Osteocyte (in vitro differentiated cells): ENCODE measurements around the gene SYCP2. TPM values are rescaled to one million over a fixed set of nuclear protein-coding genes. Genes with fewer than 3 reads are reported as not detected.

Experiments used
- DNase-seq: peaks from one replicate; pipeline ENCODE4 v3.0.0; 2021; ENCODE audit warnings: mixed read lengths; ENCODE audit not compliant: unreplicated experiment; ENCODE audit errors: extremely low spot score
- H3K27ac Mint-ChIP-seq: one replicate; pipeline ENCODE4 v1.8.0; 2021; ENCODE audit warnings: mild to moderate bottlenecking, mixed read lengths; ENCODE audit not compliant: unreplicated experiment
- H3K27me3 Mint-ChIP-seq: one replicate; pipeline ENCODE4 v1.8.0; 2021; ENCODE audit warnings: mixed read lengths; ENCODE audit not compliant: unreplicated experiment
- H3K36me3 Mint-ChIP-seq: one replicate; pipeline ENCODE4 v1.8.0; 2021; ENCODE audit warnings: mixed read lengths; ENCODE audit not compliant: unreplicated experiment
- H3K4me1 Mint-ChIP-seq: one replicate; pipeline ENCODE4 v1.8.0; 2021; ENCODE audit warnings: mixed read lengths; ENCODE audit not compliant: unreplicated experiment
- H3K4me3 Mint-ChIP-seq: one replicate; pipeline ENCODE4 v1.8.0; 2021; ENCODE audit warnings: mild to moderate bottlenecking, moderate library complexity, mixed read lengths; ENCODE audit not compliant: unreplicated experiment
- H3K9me3 Mint-ChIP-seq: one replicate; pipeline ENCODE4 v1.8.0; 2021; ENCODE audit warnings: mixed read lengths; ENCODE audit not compliant: unreplicated experiment
- total RNA-seq: library from RNA; stranded (reverse); gene quantifications from 2 replicates; pipeline ENCODE4 v1.2.1, GENCODE V29; 2021
- TF ChIP-seq, protein P1 (sequence below): fragments of 200-600 bp; sonication (generic); IDR thresholded peaks from 2 replicates; pipeline ENCODE4 v1.5.0; 2021; ENCODE audit warnings: antibody characterized with exemption, mild to moderate bottlenecking, moderate library complexity

SYCP2 gene
- total RNA-seq, 1 donor from 2014 or later, result 2.1 TPM

DNA sequence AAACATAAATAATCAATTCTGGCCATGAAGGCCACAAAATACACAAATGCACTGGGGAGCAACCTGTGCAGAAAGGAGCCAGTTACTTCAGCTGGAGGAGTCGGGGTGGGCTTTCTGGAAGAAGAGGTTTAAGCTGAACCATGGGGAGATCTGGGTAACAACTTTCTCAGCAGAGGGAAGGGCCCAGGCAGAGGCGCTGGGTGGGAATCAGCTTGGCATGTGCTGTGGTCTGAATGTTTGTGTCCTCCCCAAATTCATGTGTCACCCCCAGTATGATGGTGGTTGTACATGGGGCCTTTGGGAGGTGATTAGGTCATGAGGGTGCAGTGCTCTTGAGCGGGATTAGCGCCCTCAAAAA is 107.9 kb downstream of the SYCP2 start:
- no peaks in the 10 kb centered on the region for H3K9me3 Mint-ChIP-seq
- H3K27ac Mint-ChIP-seq, result no peak overlapping the region

DNA sequence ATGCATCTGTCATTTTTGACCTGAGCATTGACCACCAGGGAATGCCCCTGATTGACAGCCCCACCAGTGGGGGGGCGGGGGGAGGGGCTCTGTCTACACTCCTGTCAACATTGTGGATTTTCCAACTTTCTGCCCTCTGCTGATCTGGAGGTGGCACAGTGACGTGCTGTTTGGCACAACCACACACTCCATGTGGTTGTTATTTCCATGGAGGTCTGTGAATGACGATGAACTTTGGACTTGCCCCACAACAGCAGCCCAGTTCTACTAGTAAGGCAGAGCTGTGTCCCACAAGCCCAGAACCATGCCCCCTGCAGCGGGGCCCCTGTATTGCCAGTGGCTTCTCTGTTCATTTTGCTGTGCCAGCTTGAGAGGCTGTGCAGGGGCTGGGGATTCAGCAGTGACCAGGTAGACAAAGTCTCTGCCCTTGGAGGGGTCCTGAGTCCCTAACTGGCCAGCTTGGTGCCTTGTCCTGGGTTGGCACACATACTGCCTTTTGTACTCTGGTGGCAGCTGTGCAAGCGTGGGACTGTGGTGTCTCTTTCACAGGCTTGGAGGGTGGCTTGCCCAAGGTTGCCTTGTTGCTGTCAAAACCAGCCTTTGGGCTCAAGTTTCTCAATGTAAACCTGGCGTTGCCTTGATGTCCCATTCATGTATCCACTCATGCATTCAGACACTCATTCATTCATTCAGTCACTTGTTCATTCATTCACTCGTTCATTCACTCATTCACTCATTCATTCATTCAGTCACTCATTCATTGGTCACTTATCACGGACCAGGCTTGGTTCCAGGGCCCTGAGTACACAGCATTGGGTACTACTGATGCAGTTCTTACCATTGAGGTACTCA is 108.5 kb downstream of the SYCP2 start:
- H3K4me3 Mint-ChIP-seq, result no peak overlapping the region
- peak; percentile 68 for DNase-seq
- H3K36me3 Mint-ChIP-seq, result no peaks in the 10 kb centered on the region
- H3K4me1 Mint-ChIP-seq, result no peaks in the 10 kb centered on the region
- H3K9me3 Mint-ChIP-seq, result no peaks in the 10 kb centered on the region
- peaks cover 9% of the 10 kb centered on the region for H3K27me3 Mint-ChIP-seq
- H3K27ac Mint-ChIP-seq, result no peak overlapping the region
- TF ChIP-seq, protein P1, sequence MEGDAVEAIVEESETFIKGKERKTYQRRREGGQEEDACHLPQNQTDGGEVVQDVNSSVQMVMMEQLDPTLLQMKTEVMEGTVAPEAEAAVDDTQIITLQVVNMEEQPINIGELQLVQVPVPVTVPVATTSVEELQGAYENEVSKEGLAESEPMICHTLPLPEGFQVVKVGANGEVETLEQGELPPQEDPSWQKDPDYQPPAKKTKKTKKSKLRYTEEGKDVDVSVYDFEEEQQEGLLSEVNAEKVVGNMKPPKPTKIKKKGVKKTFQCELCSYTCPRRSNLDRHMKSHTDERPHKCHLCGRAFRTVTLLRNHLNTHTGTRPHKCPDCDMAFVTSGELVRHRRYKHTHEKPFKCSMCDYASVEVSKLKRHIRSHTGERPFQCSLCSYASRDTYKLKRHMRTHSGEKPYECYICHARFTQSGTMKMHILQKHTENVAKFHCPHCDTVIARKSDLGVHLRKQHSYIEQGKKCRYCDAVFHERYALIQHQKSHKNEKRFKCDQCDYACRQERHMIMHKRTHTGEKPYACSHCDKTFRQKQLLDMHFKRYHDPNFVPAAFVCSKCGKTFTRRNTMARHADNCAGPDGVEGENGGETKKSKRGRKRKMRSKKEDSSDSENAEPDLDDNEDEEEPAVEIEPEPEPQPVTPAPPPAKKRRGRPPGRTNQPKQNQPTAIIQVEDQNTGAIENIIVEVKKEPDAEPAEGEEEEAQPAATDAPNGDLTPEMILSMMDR, result no peak

More for the DNA sequence above, 107.9 kb downstream of the SYCP2 start:
- Mint-ChIP-seq H3K36me3 (no peaks in the 10 kb centered on the region), H3K4me3 (no peak overlapping the region), H3K27me3 (peaks cover 14% of the 10 kb centered on the region), H3K4me1 (no peaks in the 10 kb centered on the region)
- TF ChIP-seq, protein P1, result no peak
- DNase-seq, result no peak

DNA sequence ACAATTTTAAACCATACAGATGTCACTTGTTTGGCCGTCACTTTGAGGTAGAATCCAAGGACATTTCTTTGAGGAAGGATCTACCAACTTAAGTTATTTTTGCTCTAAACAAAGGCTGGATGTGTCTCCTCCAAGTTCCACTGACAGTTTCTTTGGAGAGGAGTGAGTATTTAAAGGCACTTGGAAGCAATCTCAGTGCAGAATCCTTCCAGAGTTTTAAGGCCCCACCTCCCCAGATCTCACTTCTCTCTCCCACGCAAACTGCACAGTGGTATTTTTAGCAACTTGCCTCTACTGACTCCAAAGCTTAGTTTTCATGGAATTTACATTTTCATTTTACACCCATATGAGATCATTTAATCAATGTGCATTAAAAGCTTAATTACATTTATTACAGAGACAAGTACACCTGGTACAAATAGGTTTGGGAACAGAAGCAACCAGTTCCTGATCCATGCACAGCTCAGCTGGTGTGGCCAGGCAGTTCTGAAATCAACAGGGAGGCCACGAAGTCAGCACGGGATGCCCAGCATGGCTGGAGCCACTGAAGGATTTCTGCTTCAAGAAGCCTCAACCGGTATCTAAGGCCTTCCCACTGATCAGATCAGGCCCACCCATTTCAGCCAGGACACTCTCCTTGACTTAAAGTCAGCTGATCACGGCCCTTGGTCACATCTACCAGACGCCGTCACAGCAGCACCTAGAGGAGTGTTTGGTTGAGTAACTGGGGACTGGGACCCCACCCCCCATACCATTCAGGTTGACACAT is 109.8 kb downstream of the SYCP2 start:
- no peak overlapping the region for H3K4me3 Mint-ChIP-seq
- DNase-seq, result peak; percentile 62
- no peaks in the 10 kb centered on the region for H3K36me3 Mint-ChIP-seq
- TF ChIP-seq, protein P1, result no peak
- H3K9me3 Mint-ChIP-seq, result no peaks in the 10 kb centered on the region
- H3K27ac Mint-ChIP-seq, result no peak overlapping the region
- peaks cover 6% of the 10 kb centered on the region for H3K27me3 Mint-ChIP-seq
- no peaks in the 10 kb centered on the region for H3K4me1 Mint-ChIP-seq

DNA sequence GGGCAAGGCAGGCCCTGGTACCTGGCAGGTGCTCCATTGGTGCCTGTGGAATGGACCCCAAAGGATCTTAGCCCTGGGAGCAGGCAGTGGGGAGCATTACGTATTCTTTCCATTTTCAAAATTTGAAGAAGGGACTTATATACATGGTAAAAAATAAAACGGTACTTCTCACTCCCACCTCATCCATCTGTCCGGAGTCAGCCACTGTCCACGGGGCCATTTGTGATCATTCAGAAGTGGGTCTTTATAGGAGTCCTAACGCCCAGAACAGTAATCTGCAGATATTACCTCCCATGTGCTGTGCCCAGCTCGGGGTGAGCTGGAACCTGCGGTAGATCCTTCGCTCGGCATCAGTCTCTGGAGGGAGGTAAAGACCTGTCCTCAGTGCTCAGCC is 110.4 kb downstream of the SYCP2 start:
- H3K4me1 Mint-ChIP-seq, result no peaks in the 10 kb centered on the region
- peak; percentile 49 for DNase-seq
- no peak overlapping the region for H3K27ac Mint-ChIP-seq
- no peaks in the 10 kb centered on the region for H3K9me3 Mint-ChIP-seq
- H3K4me3 Mint-ChIP-seq, result no peak overlapping the region
- no peaks in the 10 kb centered on the region for H3K36me3 Mint-ChIP-seq
- TF ChIP-seq, protein P1, result no peak
- H3K27me3 Mint-ChIP-seq, result no peaks in the 10 kb centered on the region
